Panc1 (cell line): ENCODE results near the gene TXNL1. TPM values are rescaled to one million over a fixed set of nuclear protein-coding genes. Genes with fewer than 3 reads are reported as not detected.
A peak's percentile ranks its signal among the peaks of the same experiment; 100 is the strongest.

Experiments used
- ATAC-seq: fragments of 200-7000 bp; cut with Tn5 transposase; 2 replicates; pipeline ENCODE4 v1.9.1; 2020; ENCODE audit warnings: mild to moderate bottlenecking, moderate library complexity
- BruUV-seq: library from RNA; stranded (reverse); fragments of 400-500 nt; replicated peaks from 2 replicates; lab custom pipeline; 2021; lab: Mats Ljungman, UMichigan
- CTCF ChIA-PET: fragments of 300-600 bp; sonication (Branson Sonifier 250); formaldehyde crosslinking; loops from one replicate; lab custom pipeline; 2022; ENCODE audit warnings: antibody characterized with exemption; lab: Charles Lee
- POLR2A ChIA-PET: fragments of 300-600 bp; sonication (Branson Sonifier 250); formaldehyde crosslinking; loops from one replicate; lab custom pipeline; 2022; ENCODE audit warnings: antibody characterized with exemption; lab: Charles Lee
- DNase-seq: peaks from one replicate; pipeline ENCODE4 v3.0.0-alpha.2; 2010; ENCODE audit warnings: low read depth, low spot score
- H3K27ac ChIP-seq: 2 replicates; pipeline ENCODE4 v1.5.1; 2011; ENCODE audit warnings: mild to moderate bottlenecking, low read length, inconsistent platforms
- H3K27me3 ChIP-seq: fragments of 200-500 bp; sonication (Bioruptor generic); 2 replicates; pipeline ENCODE4 v1.6.0; 2014; ENCODE audit warnings: low read length, inconsistent platforms; ENCODE audit not compliant: control insufficient read depth, insufficient read depth
- H3K36me3 ChIP-seq: fragments of 200-500 bp; sonication (Bioruptor generic); 2 replicates; pipeline ENCODE4 v1.5.1; 2014; ENCODE audit warnings: inconsistent platforms, mild to moderate bottlenecking, low read length, moderate library complexity; ENCODE audit not compliant: control insufficient read depth, insufficient read depth
- H3K4me1 ChIP-seq: 2 replicates; pipeline ENCODE4 v1.5.1; 2011; ENCODE audit warnings: inconsistent platforms, mild to moderate bottlenecking, low read length, moderate library complexity; ENCODE audit not compliant: control insufficient read depth, insufficient read depth
- H3K4me3 ChIP-seq, 2 experiments: 2 replicates each; pipeline ENCODE4 v1.5.1; 2011 to 2012; ENCODE audit warnings: low read depth in 2 of 2, low read length in 2 of 2, mild to moderate bottlenecking in 2 of 2, inconsistent platforms in 1 of 2, moderate library complexity in 1 of 2
- H3K9me3 ChIP-seq: fragments of 200-500 bp; sonication (Bioruptor generic); 2 replicates; pipeline ENCODE4 v1.5.1; 2014; ENCODE audit warnings: low read depth, mild to moderate bottlenecking, inconsistent platforms, low read length, moderate library complexity; ENCODE audit not compliant: control insufficient read depth, insufficient read depth
- CTCF ChIP-seq: fragments of 450-650 bp; IDR thresholded peaks from 2 replicates; pipeline ENCODE4 v1.5.1; 2017; ENCODE audit warnings: mild to moderate bottlenecking
- POLR2AphosphoS5 ChIP-seq: IDR thresholded peaks from 2 replicates; pipeline ENCODE4 v1.6.1; 2012; ENCODE audit warnings: mild to moderate bottlenecking, low read depth, low read length, moderate library complexity
- REST ChIP-seq, 2 experiments: IDR thresholded peaks; 2 replicates each; pipeline ENCODE4 v1.6.1; 2011 to 2012; ENCODE audit warnings: low read depth in 2 of 2, control low read depth in 1 of 2, low read length in 1 of 2, mild to moderate bottlenecking in 1 of 2, moderate library complexity in 1 of 2; ENCODE audit not compliant: insufficient read depth in 1 of 2
- SIN3A ChIP-seq: IDR thresholded peaks from 2 replicates; pipeline ENCODE4 v1.6.1; 2012; ENCODE audit warnings: low read depth, mild to moderate bottlenecking, low read length, moderate library complexity, borderline replicate concordance; ENCODE audit not compliant: insufficient read depth
- TCF7L2 ChIP-seq: IDR thresholded peaks from 2 replicates; pipeline ENCODE4 v1.6.1; 2011; ENCODE audit warnings: mild to moderate bottlenecking, low read depth, low read length, inconsistent platforms
- in situ Hi-C: cut with HindIII; loops from 2 replicates; pipeline ENCODE4 v1.10.0; 2016; ENCODE audit warnings: low sequenced_read_pairs, low pct_unique_long_range_greater_than_20kb
- intact Hi-C: fragments of 100-400 bp; cut with micrococcal nuclease; formaldehyde crosslinking; loops from one replicate; pipeline ENCODE4 v1.10.0; 2022; ENCODE audit not compliant: unreplicated experiment
- total RNA-seq: library from RNA; stranded (reverse); gene quantifications from one replicate; pipeline ENCODE4 v1.2.1, GENCODE V29; 2021; ENCODE audit not compliant: unreplicated experiment

The TXNL1 gene
- total RNA-seq, 1 experiment from 2014 or later = 58.3 TPM

- DNase-seq (no peak), ATAC-seq (no peak)
- Histone ChIP-seq H3K27me3 (no peaks in the 10 kb centered on the region), H3K27ac (peak overlapping the region; percentile 90), H3K9me3 (no peaks in the 10 kb centered on the region), H3K36me3 (peaks cover 9% of the 10 kb centered on the region), H3K4me3 (peak overlapping the region; percentile 94), H3K4me1 (peaks cover 8% of the 10 kb centered on the region; the same call in 1 of the 2 replicates)
- ChIA-PET POLR2A (no interaction called here), CTCF (no interaction called here)
- no peak for TF ChIP-seq REST (IDR thresholded peaks at IDR 0.05; ENCODE audit: insufficient read depth in 1 of 2, low read depth in 2 of 2, low read length in 1 of 2)
- no peak for TF ChIP-seq CTCF
- TF ChIP-seq TCF7L2 = no peak
- no peak for TF ChIP-seq POLR2AphosphoS5
- TF ChIP-seq SIN3A = no peak
- BruUV-seq = TSS peak; percentile 78
- intact Hi-C loops = no loop called here
- in situ Hi-C loops = no loop called here
These were observed 1.2 kb downstream of the TXNL1 start for GRCh38 chr18:56637176-56637575.

- peaks cover 8% of the 10 kb centered on the region; the same call in 1 of the 2 replicates for H3K4me1 ChIP-seq
- no peaks in the 10 kb centered on the region for H3K27me3 ChIP-seq
- no peak for ATAC-seq
- in situ Hi-C loops = no loop called here
- H3K27ac ChIP-seq = no peak overlapping the region
- peaks cover 9% of the 10 kb centered on the region for H3K36me3 ChIP-seq
- intact Hi-C loops = no loop called here
- H3K9me3 ChIP-seq = no peaks in the 10 kb centered on the region
- POLR2A ChIA-PET = no interaction called here
- no TSS peak for BruUV-seq
- no peak overlapping the region for H3K4me3 ChIP-seq
- CTCF ChIA-PET = no interaction called here
- no peak for TF ChIP-seq REST (IDR thresholded peaks at IDR 0.05; ENCODE audit: insufficient read depth in 1 of 2, low read depth in 2 of 2, low read length in 1 of 2)
- DNase-seq = no peak
These were observed 3.4 kb downstream of the TXNL1 start for GRCh38 chr18:56635007-56635406.
